KG1 (cell line): ENCODE results near the gene FOXJ1.

Source experiments
- DNase-seq: peaks from one replicate; lab custom pipeline; 2025; lab: John Stamatoyannopoulos, UW

FOXJ1 gene

GRCh38 chr17:76091526-76092286, 49.3 kb downstream of the FOXJ1 start:
- peak; percentile 21 for DNase-seq

GRCh38 chr17:76090517-76091129, 50.4 kb downstream of the FOXJ1 start:
- DNase-seq: no peak

- DNase-seq: no peak
Measured at GRCh38 chr17:76089680-76090516, 51.1 kb downstream of the FOXJ1 start.

GRCh38 chr17:76088868-76089576, 52.0 kb downstream of the FOXJ1 start:
- DNase-seq: no peak

GRCh38 chr17:76088041-76088867, 52.8 kb downstream of the FOXJ1 start:
- DNase-seq: no peak

- DNase-seq: no peak
Measured at GRCh38 chr17:76087531-76087930, 53.5 kb downstream of the FOXJ1 start.

GRCh38 chr17:76086384-76086783, 54.7 kb downstream of the FOXJ1 start:
- DNase-seq: no peak
